ENCODE results near the gene ARAP1.

DNA sequence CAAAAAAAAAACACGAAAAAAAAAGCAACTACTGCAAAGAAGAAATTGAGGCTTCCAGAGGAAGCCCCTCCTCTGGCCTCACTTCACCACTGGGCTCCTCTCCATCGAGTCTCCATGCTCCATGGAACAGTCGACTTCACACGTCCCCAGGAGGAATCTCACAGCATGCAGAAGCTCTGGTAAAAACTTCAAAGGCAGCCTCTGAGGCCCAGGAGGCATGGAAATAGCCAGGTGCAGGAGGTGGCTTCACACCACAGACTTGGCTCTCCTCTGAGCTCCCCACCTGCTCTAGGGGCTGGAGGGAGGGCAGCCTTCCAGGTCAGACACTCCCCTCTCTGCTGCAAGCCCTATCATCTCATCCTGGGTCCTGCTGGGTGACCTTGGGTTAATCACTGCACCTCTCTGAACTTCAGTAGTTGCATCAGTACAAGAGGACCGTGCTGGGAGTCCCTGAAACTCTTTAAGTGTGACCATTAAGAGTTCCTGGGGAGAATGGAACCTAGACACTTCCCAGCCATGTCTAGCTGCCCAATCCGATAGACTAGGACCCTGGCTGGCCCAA lies 86.2 kb downstream of the ARAP1 start:
- no peak for TF ChIP-seq JUN (IDR thresholded peaks at IDR 0.05; ENCODE audit: borderline replicate concordance, insufficient read depth, insufficient read length, low read depth)
- TF ChIP-seq, protein P1, sequence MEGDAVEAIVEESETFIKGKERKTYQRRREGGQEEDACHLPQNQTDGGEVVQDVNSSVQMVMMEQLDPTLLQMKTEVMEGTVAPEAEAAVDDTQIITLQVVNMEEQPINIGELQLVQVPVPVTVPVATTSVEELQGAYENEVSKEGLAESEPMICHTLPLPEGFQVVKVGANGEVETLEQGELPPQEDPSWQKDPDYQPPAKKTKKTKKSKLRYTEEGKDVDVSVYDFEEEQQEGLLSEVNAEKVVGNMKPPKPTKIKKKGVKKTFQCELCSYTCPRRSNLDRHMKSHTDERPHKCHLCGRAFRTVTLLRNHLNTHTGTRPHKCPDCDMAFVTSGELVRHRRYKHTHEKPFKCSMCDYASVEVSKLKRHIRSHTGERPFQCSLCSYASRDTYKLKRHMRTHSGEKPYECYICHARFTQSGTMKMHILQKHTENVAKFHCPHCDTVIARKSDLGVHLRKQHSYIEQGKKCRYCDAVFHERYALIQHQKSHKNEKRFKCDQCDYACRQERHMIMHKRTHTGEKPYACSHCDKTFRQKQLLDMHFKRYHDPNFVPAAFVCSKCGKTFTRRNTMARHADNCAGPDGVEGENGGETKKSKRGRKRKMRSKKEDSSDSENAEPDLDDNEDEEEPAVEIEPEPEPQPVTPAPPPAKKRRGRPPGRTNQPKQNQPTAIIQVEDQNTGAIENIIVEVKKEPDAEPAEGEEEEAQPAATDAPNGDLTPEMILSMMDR (IDR thresholded peaks at IDR 0.05; ENCODE audit: extremely low read depth in 1 of 2, insufficient read depth in 1 of 2, low read depth in 1 of 2, low read length in 2 of 2): no peak
